Measurements from ENCODE around the gene SEMA5A.

DNA sequence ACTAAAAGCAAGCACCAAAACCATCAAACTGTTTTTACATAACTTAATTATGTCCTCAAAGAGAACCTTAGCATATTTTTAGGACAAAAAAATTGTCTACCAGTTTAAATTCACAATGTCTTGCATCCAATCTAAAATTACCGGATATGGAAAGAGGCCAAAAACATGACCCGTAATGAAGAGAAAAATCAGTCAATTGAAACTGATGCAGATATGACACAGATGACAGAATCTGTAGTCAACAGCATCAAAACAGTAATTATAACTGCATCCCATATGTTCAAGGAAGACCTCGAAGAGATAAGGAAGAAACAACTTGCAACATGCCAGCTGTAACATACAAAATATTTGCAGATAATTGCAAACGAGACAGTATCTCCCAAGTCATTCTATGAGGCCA lies 473.2 kb downstream of the SEMA5A start:
- no peak for TF ChIP-seq POLR2AphosphoS5 (IDR thresholded peaks at IDR 0.05)
- TF ChIP-seq, protein P1, sequence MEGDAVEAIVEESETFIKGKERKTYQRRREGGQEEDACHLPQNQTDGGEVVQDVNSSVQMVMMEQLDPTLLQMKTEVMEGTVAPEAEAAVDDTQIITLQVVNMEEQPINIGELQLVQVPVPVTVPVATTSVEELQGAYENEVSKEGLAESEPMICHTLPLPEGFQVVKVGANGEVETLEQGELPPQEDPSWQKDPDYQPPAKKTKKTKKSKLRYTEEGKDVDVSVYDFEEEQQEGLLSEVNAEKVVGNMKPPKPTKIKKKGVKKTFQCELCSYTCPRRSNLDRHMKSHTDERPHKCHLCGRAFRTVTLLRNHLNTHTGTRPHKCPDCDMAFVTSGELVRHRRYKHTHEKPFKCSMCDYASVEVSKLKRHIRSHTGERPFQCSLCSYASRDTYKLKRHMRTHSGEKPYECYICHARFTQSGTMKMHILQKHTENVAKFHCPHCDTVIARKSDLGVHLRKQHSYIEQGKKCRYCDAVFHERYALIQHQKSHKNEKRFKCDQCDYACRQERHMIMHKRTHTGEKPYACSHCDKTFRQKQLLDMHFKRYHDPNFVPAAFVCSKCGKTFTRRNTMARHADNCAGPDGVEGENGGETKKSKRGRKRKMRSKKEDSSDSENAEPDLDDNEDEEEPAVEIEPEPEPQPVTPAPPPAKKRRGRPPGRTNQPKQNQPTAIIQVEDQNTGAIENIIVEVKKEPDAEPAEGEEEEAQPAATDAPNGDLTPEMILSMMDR (IDR thresholded peaks at IDR 0.05) = no peak
